ENCODE measurements around the gene PRL. TPM values are rescaled to one million over a fixed set of nuclear protein-coding genes. Genes with fewer than 3 reads are reported as not detected.

Gene PRL
- not detected in 2 replicates for total RNA-seq

GRCh38 chr6:22296936-22297335, at the start of gene PRL:
Gene PRL (minus strand): TSS chr6:22297036. CDS start chr6:22296982, 54 bp downstream.

All from hair follicle dermal papilla cell (primary cell).